HCT116 (cell line): ENCODE results near the gene TET3. TPM values are rescaled to one million over a fixed set of nuclear protein-coding genes. Genes with fewer than 3 reads are reported as not detected.

Experiments used
- ATAC-seq: fragments of 200-7000 bp; cut with Tn5 transposase; 2 replicates; pipeline ENCODE4 v1.9.1; 2020; ENCODE audit warnings: mild to moderate bottlenecking, moderate library complexity
- BruUV-seq: library from RNA; stranded (reverse); fragments of 400-500 nt; replicated peaks from 2 replicates; lab custom pipeline; 2021; lab: Mats Ljungman, UMichigan
- CTCF ChIA-PET: fragments of 300-600 bp; sonication (Branson Sonifier 250); formaldehyde crosslinking; loops from one replicate; lab custom pipeline; 2021; ENCODE audit warnings: antibody characterized with exemption; lab: Charles Lee
- POLR2A ChIA-PET: fragments of 300-600, 350-600 bp; sonication (Branson Sonifier 250); formaldehyde crosslinking; loops from one replicate; lab custom pipeline; 2021; ENCODE audit warnings: antibody characterized with exemption; lab: Charles Lee
- RAD21 ChIA-PET, 2 experiments: fragments of 300-600 bp; sonication (Branson Sonifier 250); formaldehyde crosslinking; loops; one replicate each; lab custom pipeline; 2023; ENCODE audit warnings: low total read pairs in 2 of 2; ENCODE audit not compliant: uncharacterized antibody in 2 of 2, unreplicated experiment in 2 of 2, low non-redundant PET in 1 of 2; lab: Charles Lee
- DNase-seq: peaks from one replicate; pipeline ENCODE4 v3.0.0-alpha.2; 2010; ENCODE audit warnings: low read depth, low spot score
- H2AFZ ChIP-seq: fragments of 200-600 bp; shearing (Covaris generic), sonication (generic); 2 replicates; pipeline ENCODE4 v1.6.1; 2017; ENCODE audit warnings: low read depth, mixed run types, mixed read lengths, antibody characterized with exemption, low read length; ENCODE audit not compliant: poor library complexity, severe bottlenecking
- H3K27ac ChIP-seq: 2 replicates; pipeline ENCODE4 v1.5.1; 2012; ENCODE audit warnings: low read depth, low read length
- H3K27me3 ChIP-seq: fragments of 200-600 bp; sonication (generic); 2 replicates; pipeline ENCODE4 v1.6.1; 2016; ENCODE audit warnings: mixed run types, low read length, mixed read lengths; ENCODE audit not compliant: insufficient read depth
- H3K36me3 ChIP-seq, 2 experiments: fragments of 200-500 bp in 1 of 2; fragments of 200-600 bp in 1 of 2; sonication (Bioruptor generic) in 1 of 2; sonication (generic) in 1 of 2; 2 replicates each; pipeline versions ENCODE4 v1.5.1 to v1.6.1; 2014 to 2016; ENCODE audit warnings: low read length in 2 of 2, inconsistent platforms in 1 of 2, mixed read lengths in 1 of 2, mixed run types in 1 of 2; ENCODE audit not compliant: insufficient read depth in 2 of 2, control insufficient read depth in 1 of 2
- H3K4me1 ChIP-seq, 2 experiments: fragments of 200-600 bp in 1 of 2; sonication (generic) in 1 of 2; 2 replicates each; pipeline versions ENCODE4 v1.5.1 to v1.6.1; 2012 to 2017; ENCODE audit warnings: low read length in 2 of 2, inconsistent platforms in 1 of 2, mild to moderate bottlenecking in 1 of 2, mixed read lengths in 1 of 2, mixed run types in 1 of 2, moderate library complexity in 1 of 2; ENCODE audit not compliant: insufficient read depth in 2 of 2, control insufficient read depth in 1 of 2
- H3K4me2 ChIP-seq: fragments of 200-600 bp; sonication (generic); 2 replicates; pipeline ENCODE4 v1.6.1; 2017; ENCODE audit warnings: mixed run types, low read length, mixed read lengths
- H3K4me3 ChIP-seq, 2 experiments: fragments of 200-600 bp in 1 of 2; sonication (generic) in 1 of 2; replicated peaks in 1 of 2; 2 replicates each; pipeline ENCODE4 v1.5.1; 2011 to 2016; ENCODE audit warnings: low read length in 2 of 2, control low read depth in 1 of 2, low read depth in 1 of 2, mild to moderate bottlenecking in 1 of 2, mixed read lengths in 1 of 2, mixed run types in 1 of 2
- H3K79me2 ChIP-seq: fragments of 200-600 bp; sonication (generic); 2 replicates; pipeline ENCODE4 v1.6.1; 2017; ENCODE audit warnings: mild to moderate bottlenecking, mixed run types, low read length, moderate library complexity, mixed read lengths; ENCODE audit not compliant: insufficient read depth
- H3K9ac ChIP-seq: fragments of 200-600 bp; sonication (generic); 2 replicates; pipeline ENCODE4 v1.6.1; 2016; ENCODE audit warnings: low read length, mixed read lengths
- H3K9me2 ChIP-seq: fragments of 200-600 bp; sonication (generic), shearing (Covaris generic); 2 replicates; pipeline ENCODE4 v1.6.1; 2017; ENCODE audit warnings: mixed run types, mild to moderate bottlenecking, moderate library complexity; ENCODE audit not compliant: insufficient read depth
- H3K9me3 ChIP-seq, 2 experiments: fragments of 200-500 bp in 1 of 2; fragments of 200-600 bp in 1 of 2; sonication (Bioruptor generic) in 1 of 2; sonication (generic) in 1 of 2; 2 replicates each; pipeline ENCODE4 v1.6.1; 2014 to 2017; ENCODE audit warnings: low read length in 2 of 2, mixed read lengths in 2 of 2, inconsistent platforms in 1 of 2, low read depth in 1 of 2, mild to moderate bottlenecking in 1 of 2, mixed run types in 1 of 2, moderate library complexity in 1 of 2; ENCODE audit not compliant: control insufficient read depth in 1 of 2, insufficient read depth in 1 of 2
- H4K20me1 ChIP-seq: fragments of 200-600 bp; sonication (generic), shearing (Covaris generic); 2 replicates; pipeline ENCODE4 v1.6.1; 2017; ENCODE audit warnings: mixed run types, mild to moderate bottlenecking, moderate library complexity; ENCODE audit not compliant: insufficient read depth
- ATF3 ChIP-seq: IDR thresholded peaks from 2 replicates; pipeline ENCODE4 v1.6.1; 2012
- ELF1 ChIP-seq: IDR thresholded peaks from 2 replicates; pipeline ENCODE4 v1.6.1; 2012; ENCODE audit warnings: low read depth, borderline replicate concordance
- EZH2phosphoT487 ChIP-seq: fragments of 200-600 bp; IDR thresholded peaks from 2 replicates; pipeline ENCODE4 v1.6.1; 2018; ENCODE audit warnings: antibody characterized with exemption, borderline replicate concordance
- JUND ChIP-seq: IDR thresholded peaks from 2 replicates; pipeline ENCODE4 v1.6.1; 2012
- MAX ChIP-seq: IDR thresholded peaks from 2 replicates; pipeline ENCODE4 v1.6.1; 2012
- POLR2A ChIP-seq: IDR thresholded peaks from 2 replicates; pipeline ENCODE4 v1.7.0; 2011; ENCODE audit warnings: borderline replicate concordance; ENCODE audit not compliant: insufficient read depth, insufficient read length; ENCODE audit errors: extremely low read depth
- POLR2AphosphoS5 ChIP-seq: IDR thresholded peaks from 2 replicates; pipeline ENCODE4 v1.6.1; 2011; ENCODE audit warnings: mild to moderate bottlenecking, low read depth, low read length, moderate library complexity
- RAD21 ChIP-seq: IDR thresholded peaks from 2 replicates; pipeline ENCODE4 v1.6.1; 2012; ENCODE audit warnings: low read depth, mild to moderate bottlenecking
- SRF ChIP-seq: IDR thresholded peaks from 2 replicates; pipeline ENCODE4 v1.6.1; 2012; ENCODE audit warnings: low read depth
- ZFX ChIP-seq: fragments of 450-650 bp; IDR thresholded peaks from 2 replicates; pipeline ENCODE4 v1.6.1; 2017
- intact Hi-C: fragments of 100-400 bp; cut with micrococcal nuclease; formaldehyde crosslinking; loops from 2 replicates; pipeline ENCODE4 v1.10.0; 2022
- total RNA-seq: library from RNA; stranded (reverse); gene quantifications from one replicate; pipeline ENCODE4 v1.2.1, GENCODE V29; 2021; ENCODE audit not compliant: unreplicated experiment

The TET3 gene
- total RNA-seq, 1 experiment from 2014 or later, result 15.4 TPM

- CTCF ChIA-PET, result interaction anchor here (0.6 kb wide), 1 partner anchor 15 kb away, joined by 3 read pairs; no protein-coding TSS in a partner anchor
These were observed 7.9 kb upstream of the TET3 start for GRCh38 chr2:73976803-73977202.

GRCh38 chr2:73977466-73977865 is 7.2 kb upstream of the TET3 start:
- H4K20me1 ChIP-seq, result no peaks in the 10 kb centered on the region
- peaks cover 25 to 32% of the 10 kb centered on the region in 2 experiments for H3K4me1 ChIP-seq
- H3K79me2 ChIP-seq, result no peaks in the 10 kb centered on the region; the same call in 1 of the 2 replicates
- no peaks in the 10 kb centered on the region for H3K27me3 ChIP-seq
- no peaks in the 10 kb centered on the region for H3K36me3 ChIP-seq
- H3K9me2 ChIP-seq, result no peaks in the 10 kb centered on the region
- ATAC-seq (no peak), DNase-seq (no peak)
- no peak overlapping the region for H3K9ac ChIP-seq
- ChIA-PET CTCF (no interaction called here), RAD21 (no interaction called here)
- no TSS peak for BruUV-seq
- no peak overlapping the region for H2AFZ ChIP-seq
- no peak overlapping the region for H3K4me2 ChIP-seq
- H3K27ac ChIP-seq, result no peak overlapping the region
- TF ChIP-seq RAD21, result no peak
- TF ChIP-seq ELF1, result no peak
- TF ChIP-seq, all 23 proteins: peak for 0
- POLR2A ChIA-PET, result no interaction called here
- intact Hi-C loops, result no loop called here
- Histone ChIP-seq H3K4me3 (no peak overlapping the region), H3K9me3 (no peaks in the 10 kb centered on the region)

More at GRCh38 chr2:73976803-73977202, 7.9 kb upstream of the TET3 start:
- Histone ChIP-seq H2AFZ (no peak overlapping the region), H3K79me2 (no peaks in the 10 kb centered on the region; the same call in 1 of the 2 replicates), H3K4me1 (peaks cover 19 to 25% of the 10 kb centered on the region in 2 experiments), H3K9ac (no peak overlapping the region), H3K4me2 (no peak overlapping the region), H3K36me3 (no peaks in the 10 kb centered on the region), H3K4me3 (no peak overlapping the region), H3K9me3 (no peaks in the 10 kb centered on the region), H3K27me3 (no peaks in the 10 kb centered on the region), H4K20me1 (no peaks in the 10 kb centered on the region), H3K9me2 (no peaks in the 10 kb centered on the region), H3K27ac (no peak overlapping the region)
- no TSS peak for BruUV-seq
- no peak for ATAC-seq
- no peak for DNase-seq
- ChIA-PET POLR2A (no interaction called here), RAD21 (no interaction called here)
- TF ChIP-seq EZH2phosphoT487 (no peak), ZFX (no peak), JUND (no peak), POLR2A (no peak), MAX (no peak), SRF (no peak), RAD21 (no peak), ATF3 (no peak), POLR2AphosphoS5 (no peak)
- intact Hi-C loops, result no loop called here
